ENCODE data around the gene UBALD1. TPM values are rescaled to one million over a fixed set of nuclear protein-coding genes. Genes with fewer than 3 reads are reported as not detected.

UBALD1 gene
- total RNA-seq, 3 donors from 2014 or later (not counting 1 experiment from before 2014, with no cell fraction given), result 40.8 to 54.4 (median 53.6) TPM

DNA sequence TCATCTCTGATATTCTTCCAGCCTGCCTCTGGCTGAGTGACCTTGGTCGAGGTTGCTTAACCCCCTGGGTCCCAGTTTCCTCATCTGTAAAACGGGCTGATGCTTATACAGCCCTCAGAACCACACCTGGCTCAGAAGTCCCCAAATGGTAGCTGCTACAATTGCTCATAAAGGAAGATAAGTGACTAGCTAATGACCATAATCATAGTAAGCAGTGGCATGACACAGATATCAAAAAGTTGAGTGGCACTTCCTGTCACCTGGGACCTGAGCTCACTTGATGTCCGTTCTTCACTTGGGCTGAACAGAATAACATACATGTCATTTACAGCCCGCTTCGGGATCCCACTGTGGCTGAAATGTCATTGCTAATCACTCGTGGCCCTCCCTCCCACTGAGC lies 11.7 kb upstream of the UBALD1 start:
- Histone ChIP-seq H3K4me1 (ENCODE audit: control insufficient read depth, insufficient read depth, low read length) (peaks cover 28% of the 10 kb centered on the region), H3K9me3 (ENCODE audit: control insufficient read depth, insufficient read depth, low read length) (no peaks in the 10 kb centered on the region), H3K27me3 (ENCODE audit: control insufficient read depth, insufficient read depth, low read length) (no peaks in the 10 kb centered on the region), H3K36me3 (ENCODE audit: control insufficient read depth, insufficient read depth, low read length) (no peaks in the 10 kb centered on the region), H3K4me3 (ENCODE audit: low read length) (no peak overlapping the region), H3K27ac (ENCODE audit: low read length) (peak overlapping the region; percentile 80)
- Mint-ChIP-seq H3K27ac (peak overlapping the region; percentile 99 to 100), H3K27me3 (ENCODE audit: low read depth in 2 of 2) (no peaks in the 10 kb centered on the region), H3K4me1 (peaks cover 27 to 34% of the 10 kb centered on the region in 2 donors), H3K4me3 (peak overlapping the region; percentile 98), H3K36me3 (no peaks in the 10 kb centered on the region), H3K9me3 (no peaks in the 10 kb centered on the region)
- TF ChIP-seq, protein P1, sequence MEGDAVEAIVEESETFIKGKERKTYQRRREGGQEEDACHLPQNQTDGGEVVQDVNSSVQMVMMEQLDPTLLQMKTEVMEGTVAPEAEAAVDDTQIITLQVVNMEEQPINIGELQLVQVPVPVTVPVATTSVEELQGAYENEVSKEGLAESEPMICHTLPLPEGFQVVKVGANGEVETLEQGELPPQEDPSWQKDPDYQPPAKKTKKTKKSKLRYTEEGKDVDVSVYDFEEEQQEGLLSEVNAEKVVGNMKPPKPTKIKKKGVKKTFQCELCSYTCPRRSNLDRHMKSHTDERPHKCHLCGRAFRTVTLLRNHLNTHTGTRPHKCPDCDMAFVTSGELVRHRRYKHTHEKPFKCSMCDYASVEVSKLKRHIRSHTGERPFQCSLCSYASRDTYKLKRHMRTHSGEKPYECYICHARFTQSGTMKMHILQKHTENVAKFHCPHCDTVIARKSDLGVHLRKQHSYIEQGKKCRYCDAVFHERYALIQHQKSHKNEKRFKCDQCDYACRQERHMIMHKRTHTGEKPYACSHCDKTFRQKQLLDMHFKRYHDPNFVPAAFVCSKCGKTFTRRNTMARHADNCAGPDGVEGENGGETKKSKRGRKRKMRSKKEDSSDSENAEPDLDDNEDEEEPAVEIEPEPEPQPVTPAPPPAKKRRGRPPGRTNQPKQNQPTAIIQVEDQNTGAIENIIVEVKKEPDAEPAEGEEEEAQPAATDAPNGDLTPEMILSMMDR (IDR thresholded peaks at IDR 0.05), result no peak
- WGBS (ENCODE audit: insufficient coverage), result 58% methylated on average over 6 of the region's 6 CpGs
- DNase-seq (no peak), ATAC-seq (no peak)
- intact Hi-C loops (cut with micrococcal nuclease), result no loop called here

- Histone ChIP-seq H3K36me3 (ENCODE audit: control insufficient read depth, insufficient read depth, low read length) (no peaks in the 10 kb centered on the region), H3K4me1 (ENCODE audit: control insufficient read depth, insufficient read depth, low read length) (peaks cover 28% of the 10 kb centered on the region), H3K27me3 (ENCODE audit: control insufficient read depth, insufficient read depth, low read length) (no peaks in the 10 kb centered on the region), H3K4me3 (ENCODE audit: low read length) (peak overlapping the region; percentile 34), H3K27ac (ENCODE audit: low read length) (peak overlapping the region; percentile 80), H3K9me3 (ENCODE audit: control insufficient read depth, insufficient read depth, low read length) (no peaks in the 10 kb centered on the region)
- peak overlapping the region; percentile 98 for H3K4me3 Mint-ChIP-seq
- WGBS (ENCODE audit: insufficient coverage), result 12% methylated on average over 10 of the region's 11 CpGs
- peaks cover 27 to 34% of the 10 kb centered on the region in 2 donors for H3K4me1 Mint-ChIP-seq
- peak overlapping the region; percentile 99 to 100 for H3K27ac Mint-ChIP-seq
- no peak for ATAC-seq
- intact Hi-C loops (cut with micrococcal nuclease), result no loop called here
- TF ChIP-seq, protein P1 (IDR thresholded peaks at IDR 0.05), result no peak
- H3K27me3 Mint-ChIP-seq (ENCODE audit: low read depth in 2 of 2), result no peaks in the 10 kb centered on the region
- DNase-seq, result no peak
- no peaks in the 10 kb centered on the region for H3K36me3 Mint-ChIP-seq
- H3K9me3 Mint-ChIP-seq, result no peaks in the 10 kb centered on the region
Measured at GRCh38 chr16:4625560-4626159, 11.0 kb upstream of the UBALD1 start.

- intact Hi-C loops (cut with micrococcal nuclease), result loop anchor here (1.0 kb wide), 1 partner anchor 9 kb away; no protein-coding TSS in a partner anchor
- H3K27me3 Mint-ChIP-seq (ENCODE audit: low read depth in 2 of 2), result no peaks in the 10 kb centered on the region
- peak overlapping the region; percentile 98 for H3K4me3 Mint-ChIP-seq
- WGBS (ENCODE audit: insufficient coverage), result under 1% methylated on average over 80 of the region's 80 CpGs
- peak; percentile 72 to 81 (median 76) for ATAC-seq
- DNase-seq, result peak; percentile 80 to 82
- Histone ChIP-seq H3K4me3 (ENCODE audit: low read length) (peak overlapping the region; percentile 34), H3K27ac (ENCODE audit: low read length) (peak overlapping the region; percentile 80), H3K27me3 (ENCODE audit: control insufficient read depth, insufficient read depth, low read length) (no peaks in the 10 kb centered on the region), H3K4me1 (ENCODE audit: control insufficient read depth, insufficient read depth, low read length) (peaks cover 28% of the 10 kb centered on the region), H3K36me3 (ENCODE audit: control insufficient read depth, insufficient read depth, low read length) (no peaks in the 10 kb centered on the region), H3K9me3 (ENCODE audit: control insufficient read depth, insufficient read depth, low read length) (no peaks in the 10 kb centered on the region)
- peaks cover 27 to 34% of the 10 kb centered on the region in 2 donors for H3K4me1 Mint-ChIP-seq
- no peaks in the 10 kb centered on the region for H3K9me3 Mint-ChIP-seq
- TF ChIP-seq, protein P1 (IDR thresholded peaks at IDR 0.05), result no peak
- H3K27ac Mint-ChIP-seq, result peak overlapping the region; percentile 99 to 100
- H3K36me3 Mint-ChIP-seq, result no peaks in the 10 kb centered on the region
Measured at GRCh38 chr16:4624827-4625559, 10.3 kb upstream of the UBALD1 start.

Data from natural killer cell (primary cell).